ENCODE data around the gene CDK16.

The CDK16 gene

GRCh38 chrX:47218280-47218919 lies at the start of gene CDK16:
TSS of gene CDK16 (plus strand) at chrX:47218681. CDS start at chrX:47223558, 4,877 bp downstream.
- peak; percentile 82 for DNase-seq

- no peak for DNase-seq
Observed at GRCh38 chrX:47169273-47169672, 49.2 kb upstream of the CDK16 start.

- no peak for DNase-seq
Observed at GRCh38 chrX:47169726-47170515, 48.6 kb upstream of the CDK16 start.

GRCh38 chrX:47170861-47171692 lies 47.4 kb upstream of the CDK16 start:
- DNase-seq = no peak

GRCh38 chrX:47171996-47172395 lies 46.5 kb upstream of the CDK16 start:
- DNase-seq = no peak

- DNase-seq = no peak
Observed at GRCh38 chrX:47172549-47172948, 45.9 kb upstream of the CDK16 start.

- DNase-seq = no peak
Observed at GRCh38 chrX:47172971-47173792, 45.3 kb upstream of the CDK16 start.

GRCh38 chrX:47174376-47174775 lies 44.1 kb upstream of the CDK16 start:
- DNase-seq = no peak

GRCh38 chrX:47174846-47175587 lies 43.5 kb upstream of the CDK16 start:
- DNase-seq = no peak

- DNase-seq = no peak
Observed at GRCh38 chrX:47175588-47175980, 42.9 kb upstream of the CDK16 start.

GRCh38 chrX:47176101-47176740 lies 42.3 kb upstream of the CDK16 start:
- DNase-seq = no peak

- DNase-seq = no peak
Observed at GRCh38 chrX:47177079-47177478, 41.4 kb upstream of the CDK16 start.

- DNase-seq = no peak
Observed at GRCh38 chrX:47178337-47178736, 40.1 kb upstream of the CDK16 start.

- DNase-seq = no peak
Observed at GRCh38 chrX:47179221-47179927, 39.1 kb upstream of the CDK16 start.

- no peak for DNase-seq
Observed at GRCh38 chrX:47179928-47180255, 38.6 kb upstream of the CDK16 start.

GRCh38 chrX:47180346-47180745 lies 38.1 kb upstream of the CDK16 start:
- no peak for DNase-seq

- DNase-seq = no peak
Observed at GRCh38 chrX:47181301-47181700, 37.2 kb upstream of the CDK16 start.

GRCh38 chrX:47182106-47182700 lies 36.3 kb upstream of the CDK16 start:
- DNase-seq = no peak

- no peak for DNase-seq
Observed at GRCh38 chrX:47184486-47184885, 34.0 kb upstream of the CDK16 start.

GRCh38 chrX:47185241-47185640 lies 33.2 kb upstream of the CDK16 start:
- DNase-seq = no peak
